HCT116 (cell line): ENCODE data around the gene CYSTM1. TPM values are rescaled to one million over a fixed set of nuclear protein-coding genes. Genes with fewer than 3 reads are reported as not detected.

Experiments
- ATAC-seq: fragments of 200-7000 bp; cut with Tn5 transposase; 2 replicates; pipeline ENCODE4 v1.9.1; 2020; ENCODE audit warnings: mild to moderate bottlenecking, moderate library complexity
- BruUV-seq: library from RNA; stranded (reverse); fragments of 400-500 nt; replicated peaks from 2 replicates; lab custom pipeline; 2021; lab: Mats Ljungman, UMichigan
- CTCF ChIA-PET: fragments of 300-600 bp; sonication (Branson Sonifier 250); formaldehyde crosslinking; loops from one replicate; lab custom pipeline; 2021; ENCODE audit warnings: antibody characterized with exemption; lab: Charles Lee
- POLR2A ChIA-PET: fragments of 300-600, 350-600 bp; sonication (Branson Sonifier 250); formaldehyde crosslinking; loops from one replicate; lab custom pipeline; 2021; ENCODE audit warnings: antibody characterized with exemption; lab: Charles Lee
- RAD21 ChIA-PET, 2 experiments: fragments of 300-600 bp; sonication (Branson Sonifier 250); formaldehyde crosslinking; loops; one replicate each; lab custom pipeline; 2023; ENCODE audit warnings: low total read pairs in 2 of 2; ENCODE audit not compliant: uncharacterized antibody in 2 of 2, unreplicated experiment in 2 of 2, low non-redundant PET in 1 of 2; lab: Charles Lee
- DNase-seq: peaks from one replicate; pipeline ENCODE4 v3.0.0-alpha.2; 2010; ENCODE audit warnings: low read depth, low spot score
- H2AFZ ChIP-seq: fragments of 200-600 bp; shearing (Covaris generic), sonication (generic); 2 replicates; pipeline ENCODE4 v1.6.1; 2017; ENCODE audit warnings: low read depth, mixed run types, mixed read lengths, antibody characterized with exemption, low read length; ENCODE audit not compliant: poor library complexity, severe bottlenecking
- H3K27ac ChIP-seq: 2 replicates; pipeline ENCODE4 v1.5.1; 2012; ENCODE audit warnings: low read depth, low read length
- H3K27me3 ChIP-seq: fragments of 200-600 bp; sonication (generic); 2 replicates; pipeline ENCODE4 v1.6.1; 2016; ENCODE audit warnings: mixed run types, low read length, mixed read lengths; ENCODE audit not compliant: insufficient read depth
- H3K36me3 ChIP-seq, 2 experiments: fragments of 200-500 bp in 1 of 2; fragments of 200-600 bp in 1 of 2; sonication (Bioruptor generic) in 1 of 2; sonication (generic) in 1 of 2; 2 replicates each; pipeline versions ENCODE4 v1.5.1 to v1.6.1; 2014 to 2016; ENCODE audit warnings: low read length in 2 of 2, inconsistent platforms in 1 of 2, mixed read lengths in 1 of 2, mixed run types in 1 of 2; ENCODE audit not compliant: insufficient read depth in 2 of 2, control insufficient read depth in 1 of 2
- H3K4me1 ChIP-seq, 2 experiments: fragments of 200-600 bp in 1 of 2; sonication (generic) in 1 of 2; 2 replicates each; pipeline versions ENCODE4 v1.5.1 to v1.6.1; 2012 to 2017; ENCODE audit warnings: low read length in 2 of 2, inconsistent platforms in 1 of 2, mild to moderate bottlenecking in 1 of 2, mixed read lengths in 1 of 2, mixed run types in 1 of 2, moderate library complexity in 1 of 2; ENCODE audit not compliant: insufficient read depth in 2 of 2, control insufficient read depth in 1 of 2
- H3K4me2 ChIP-seq: fragments of 200-600 bp; sonication (generic); 2 replicates; pipeline ENCODE4 v1.6.1; 2017; ENCODE audit warnings: mixed run types, low read length, mixed read lengths
- H3K4me3 ChIP-seq, 2 experiments: fragments of 200-600 bp in 1 of 2; sonication (generic) in 1 of 2; replicated peaks in 1 of 2; 2 replicates each; pipeline ENCODE4 v1.5.1; 2011 to 2016; ENCODE audit warnings: low read length in 2 of 2, control low read depth in 1 of 2, low read depth in 1 of 2, mild to moderate bottlenecking in 1 of 2, mixed read lengths in 1 of 2, mixed run types in 1 of 2
- H3K79me2 ChIP-seq: fragments of 200-600 bp; sonication (generic); 2 replicates; pipeline ENCODE4 v1.6.1; 2017; ENCODE audit warnings: mild to moderate bottlenecking, mixed run types, low read length, moderate library complexity, mixed read lengths; ENCODE audit not compliant: insufficient read depth
- H3K9ac ChIP-seq: fragments of 200-600 bp; sonication (generic); 2 replicates; pipeline ENCODE4 v1.6.1; 2016; ENCODE audit warnings: low read length, mixed read lengths
- H3K9me2 ChIP-seq: fragments of 200-600 bp; sonication (generic), shearing (Covaris generic); 2 replicates; pipeline ENCODE4 v1.6.1; 2017; ENCODE audit warnings: mixed run types, mild to moderate bottlenecking, moderate library complexity; ENCODE audit not compliant: insufficient read depth
- H3K9me3 ChIP-seq, 2 experiments: fragments of 200-500 bp in 1 of 2; fragments of 200-600 bp in 1 of 2; sonication (Bioruptor generic) in 1 of 2; sonication (generic) in 1 of 2; 2 replicates each; pipeline ENCODE4 v1.6.1; 2014 to 2017; ENCODE audit warnings: low read length in 2 of 2, mixed read lengths in 2 of 2, inconsistent platforms in 1 of 2, low read depth in 1 of 2, mild to moderate bottlenecking in 1 of 2, mixed run types in 1 of 2, moderate library complexity in 1 of 2; ENCODE audit not compliant: control insufficient read depth in 1 of 2, insufficient read depth in 1 of 2
- H4K20me1 ChIP-seq: fragments of 200-600 bp; sonication (generic), shearing (Covaris generic); 2 replicates; pipeline ENCODE4 v1.6.1; 2017; ENCODE audit warnings: mixed run types, mild to moderate bottlenecking, moderate library complexity; ENCODE audit not compliant: insufficient read depth
- EGR1 ChIP-seq: IDR thresholded peaks from 2 replicates; pipeline ENCODE4 v1.6.1; 2012; ENCODE audit warnings: low read depth
- ELF1 ChIP-seq: IDR thresholded peaks from 2 replicates; pipeline ENCODE4 v1.6.1; 2012; ENCODE audit warnings: low read depth, borderline replicate concordance
- EZH2 ChIP-seq: fragments of 200-600 bp; sonication (generic); IDR thresholded peaks from 2 replicates; pipeline ENCODE4 v1.6.1; 2017; ENCODE audit warnings: antibody characterized with exemption, mixed run types
- EZH2phosphoT487 ChIP-seq: fragments of 200-600 bp; IDR thresholded peaks from 2 replicates; pipeline ENCODE4 v1.6.1; 2018; ENCODE audit warnings: antibody characterized with exemption, borderline replicate concordance
- FOSL1 ChIP-seq: IDR thresholded peaks from 2 replicates; pipeline ENCODE4 v1.6.1; 2012; ENCODE audit warnings: low read depth
- POLR2A ChIP-seq: IDR thresholded peaks from 2 replicates; pipeline ENCODE4 v1.7.0; 2011; ENCODE audit warnings: borderline replicate concordance; ENCODE audit not compliant: insufficient read depth, insufficient read length; ENCODE audit errors: extremely low read depth
- POLR2AphosphoS5 ChIP-seq: IDR thresholded peaks from 2 replicates; pipeline ENCODE4 v1.6.1; 2011; ENCODE audit warnings: mild to moderate bottlenecking, low read depth, low read length, moderate library complexity
- RAD21 ChIP-seq: IDR thresholded peaks from 2 replicates; pipeline ENCODE4 v1.6.1; 2012; ENCODE audit warnings: low read depth, mild to moderate bottlenecking
- SIN3A ChIP-seq: IDR thresholded peaks from 2 replicates; pipeline ENCODE4 v1.6.1; 2012; ENCODE audit warnings: low read depth
- SP1 ChIP-seq: IDR thresholded peaks from 2 replicates; pipeline ENCODE4 v1.6.1; 2012; ENCODE audit warnings: low read depth
- SRF ChIP-seq: IDR thresholded peaks from 2 replicates; pipeline ENCODE4 v1.6.1; 2012; ENCODE audit warnings: low read depth
- YY1 ChIP-seq: IDR thresholded peaks from 2 replicates; pipeline ENCODE4 v1.6.1; 2011; ENCODE audit warnings: low read length, low read depth, moderate library complexity, mild to moderate bottlenecking; ENCODE audit not compliant: insufficient replicate concordance; ENCODE audit errors: extremely low read depth
- ZNF274 ChIP-seq: fragments of 200-500 bp; sonication (Bioruptor generic); IDR thresholded peaks from 2 replicates; pipeline ENCODE4 v1.6.1; 2014; ENCODE audit warnings: mild to moderate bottlenecking, low read depth, low read length, inconsistent platforms
- intact Hi-C: fragments of 100-400 bp; cut with micrococcal nuclease; formaldehyde crosslinking; loops from 2 replicates; pipeline ENCODE4 v1.10.0; 2022
- total RNA-seq: library from RNA; stranded (reverse); gene quantifications from one replicate; pipeline ENCODE4 v1.2.1, GENCODE V29; 2021; ENCODE audit not compliant: unreplicated experiment
- TF ChIP-seq, protein P1 (sequence below): IDR thresholded peaks from 2 replicates; pipeline ENCODE4 v1.6.1; 2012; ENCODE audit warnings: low read depth
- TF ChIP-seq, protein P2 (sequence below): IDR thresholded peaks from 2 replicates; pipeline ENCODE4 v1.6.1; 2012
- TF ChIP-seq, protein P3 (sequence below), 3 experiments: fragments of 200-600 bp in 1 of 3; sonication (generic) in 1 of 3; IDR thresholded peaks in 2 of 3; conservative IDR thresholded peaks in 1 of 3; 2 replicates each; pipeline ENCODE4 v1.5.1; 2012 to 2017; ENCODE audit warnings: low read depth in 2 of 3, low read length in 2 of 3, antibody characterized with exemption in 1 of 3, borderline replicate concordance in 1 of 3, control low read depth in 1 of 3, mild to moderate bottlenecking in 1 of 3, mixed read lengths in 1 of 3, mixed run types in 1 of 3, moderate library complexity in 1 of 3; ENCODE audit not compliant: insufficient read depth in 1 of 3
- TF ChIP-seq, protein P4 (sequence below): IDR thresholded peaks from 2 replicates; pipeline ENCODE4 v1.6.1; 2012

The CYSTM1 gene
- total RNA-seq, 1 experiment from 2014 or later, result 56.0 TPM

DNA sequence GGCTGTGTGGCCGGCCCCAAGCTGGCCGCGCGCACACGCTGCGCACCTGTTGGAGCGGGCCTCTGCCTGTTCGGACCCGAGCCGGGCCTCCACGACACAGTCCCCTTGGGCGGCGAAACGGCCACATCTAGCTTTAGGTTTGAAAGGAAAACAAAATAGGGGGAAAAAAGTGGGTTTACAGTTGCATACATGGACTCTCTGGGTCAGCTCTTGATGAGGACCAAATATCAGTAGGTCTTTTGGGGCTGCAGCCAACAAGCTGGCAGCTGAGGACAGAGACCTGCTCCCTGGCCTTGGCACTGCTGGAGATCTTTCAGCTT, 28.5 kb upstream of the CYSTM1 start:
- Histone ChIP-seq H3K4me3 (no peak overlapping the region), H3K79me2 (no peaks in the 10 kb centered on the region), H2AFZ (no peak overlapping the region), H3K27ac (no peak overlapping the region), H3K36me3 (no peaks in the 10 kb centered on the region), H4K20me1 (no peaks in the 10 kb centered on the region), H3K27me3 (no peaks in the 10 kb centered on the region), H3K9me3 (no peaks in the 10 kb centered on the region), H3K4me1 (peaks cover 4 to 19% of the 10 kb centered on the region in 2 experiments; a peak in 3 of 4 replicates), H3K4me2 (peak overlapping the region; percentile 73), H3K9me2 (no peaks in the 10 kb centered on the region), H3K9ac (no peak overlapping the region)
- intact Hi-C loops, result no loop called here
- BruUV-seq, result no TSS peak
- DNase-seq (no peak), ATAC-seq (no peak)
- POLR2A ChIA-PET, result no interaction called here
- TF ChIP-seq, protein P1, sequence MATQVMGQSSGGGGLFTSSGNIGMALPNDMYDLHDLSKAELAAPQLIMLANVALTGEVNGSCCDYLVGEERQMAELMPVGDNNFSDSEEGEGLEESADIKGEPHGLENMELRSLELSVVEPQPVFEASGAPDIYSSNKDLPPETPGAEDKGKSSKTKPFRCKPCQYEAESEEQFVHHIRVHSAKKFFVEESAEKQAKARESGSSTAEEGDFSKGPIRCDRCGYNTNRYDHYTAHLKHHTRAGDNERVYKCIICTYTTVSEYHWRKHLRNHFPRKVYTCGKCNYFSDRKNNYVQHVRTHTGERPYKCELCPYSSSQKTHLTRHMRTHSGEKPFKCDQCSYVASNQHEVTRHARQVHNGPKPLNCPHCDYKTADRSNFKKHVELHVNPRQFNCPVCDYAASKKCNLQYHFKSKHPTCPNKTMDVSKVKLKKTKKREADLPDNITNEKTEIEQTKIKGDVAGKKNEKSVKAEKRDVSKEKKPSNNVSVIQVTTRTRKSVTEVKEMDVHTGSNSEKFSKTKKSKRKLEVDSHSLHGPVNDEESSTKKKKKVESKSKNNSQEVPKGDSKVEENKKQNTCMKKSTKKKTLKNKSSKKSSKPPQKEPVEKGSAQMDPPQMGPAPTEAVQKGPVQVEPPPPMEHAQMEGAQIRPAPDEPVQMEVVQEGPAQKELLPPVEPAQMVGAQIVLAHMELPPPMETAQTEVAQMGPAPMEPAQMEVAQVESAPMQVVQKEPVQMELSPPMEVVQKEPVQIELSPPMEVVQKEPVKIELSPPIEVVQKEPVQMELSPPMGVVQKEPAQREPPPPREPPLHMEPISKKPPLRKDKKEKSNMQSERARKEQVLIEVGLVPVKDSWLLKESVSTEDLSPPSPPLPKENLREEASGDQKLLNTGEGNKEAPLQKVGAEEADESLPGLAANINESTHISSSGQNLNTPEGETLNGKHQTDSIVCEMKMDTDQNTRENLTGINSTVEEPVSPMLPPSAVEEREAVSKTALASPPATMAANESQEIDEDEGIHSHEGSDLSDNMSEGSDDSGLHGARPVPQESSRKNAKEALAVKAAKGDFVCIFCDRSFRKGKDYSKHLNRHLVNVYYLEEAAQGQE, result no peak
- TF ChIP-seq, protein P2, sequence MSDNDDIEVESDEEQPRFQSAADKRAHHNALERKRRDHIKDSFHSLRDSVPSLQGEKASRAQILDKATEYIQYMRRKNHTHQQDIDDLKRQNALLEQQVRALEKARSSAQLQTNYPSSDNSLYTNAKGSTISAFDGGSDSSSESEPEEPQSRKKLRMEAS, result no peak
- TF ChIP-seq, protein P3, sequence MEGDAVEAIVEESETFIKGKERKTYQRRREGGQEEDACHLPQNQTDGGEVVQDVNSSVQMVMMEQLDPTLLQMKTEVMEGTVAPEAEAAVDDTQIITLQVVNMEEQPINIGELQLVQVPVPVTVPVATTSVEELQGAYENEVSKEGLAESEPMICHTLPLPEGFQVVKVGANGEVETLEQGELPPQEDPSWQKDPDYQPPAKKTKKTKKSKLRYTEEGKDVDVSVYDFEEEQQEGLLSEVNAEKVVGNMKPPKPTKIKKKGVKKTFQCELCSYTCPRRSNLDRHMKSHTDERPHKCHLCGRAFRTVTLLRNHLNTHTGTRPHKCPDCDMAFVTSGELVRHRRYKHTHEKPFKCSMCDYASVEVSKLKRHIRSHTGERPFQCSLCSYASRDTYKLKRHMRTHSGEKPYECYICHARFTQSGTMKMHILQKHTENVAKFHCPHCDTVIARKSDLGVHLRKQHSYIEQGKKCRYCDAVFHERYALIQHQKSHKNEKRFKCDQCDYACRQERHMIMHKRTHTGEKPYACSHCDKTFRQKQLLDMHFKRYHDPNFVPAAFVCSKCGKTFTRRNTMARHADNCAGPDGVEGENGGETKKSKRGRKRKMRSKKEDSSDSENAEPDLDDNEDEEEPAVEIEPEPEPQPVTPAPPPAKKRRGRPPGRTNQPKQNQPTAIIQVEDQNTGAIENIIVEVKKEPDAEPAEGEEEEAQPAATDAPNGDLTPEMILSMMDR (IDR thresholded peaks at IDR 0.05 in 2 of 3, conservative IDR thresholded peaks at IDR 0.05 in 1 of 3; ENCODE audit: borderline replicate concordance in 1 of 3, insufficient read depth in 1 of 3, low read depth in 2 of 3, low read length in 2 of 3), result no peak
- TF ChIP-seq SIN3A, result no peak
- TF ChIP-seq EZH2, result no peak
- TF ChIP-seq EZH2phosphoT487, result no peak
- no peak for TF ChIP-seq SP1
- no peak for TF ChIP-seq ZNF274
- TF ChIP-seq SRF, result no peak
- no peak for TF ChIP-seq RAD21
- no peak for TF ChIP-seq POLR2A
- no peak for TF ChIP-seq ELF1
- no peak for TF ChIP-seq FOSL1
- TF ChIP-seq POLR2AphosphoS5, result no peak
- no peak for TF ChIP-seq EGR1
- TF ChIP-seq, protein P4, sequence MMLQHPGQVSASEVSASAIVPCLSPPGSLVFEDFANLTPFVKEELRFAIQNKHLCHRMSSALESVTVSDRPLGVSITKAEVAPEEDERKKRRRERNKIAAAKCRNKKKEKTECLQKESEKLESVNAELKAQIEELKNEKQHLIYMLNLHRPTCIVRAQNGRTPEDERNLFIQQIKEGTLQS, result no peak
- no peak for TF ChIP-seq YY1
- RAD21 ChIA-PET, result no interaction called here
- CTCF ChIA-PET, result interaction anchor here (1.1 to 1.9 kb wide), 6 partner anchors 8 to 76 kb away, joined by 3 to 9 read pairs (median 5); no protein-coding TSS in a partner anchor
